ENCODE measurements around the gene ISCA2.

GRCh38 chr14:74504874-74505720, 11.5 kb downstream of the ISCA2 start:
- TF ChIP-seq POLR2A (IDR thresholded peaks at IDR 0.05) (no peak), CTCF (IDR thresholded peaks at IDR 0.05) (no peak)

Measured in testis (tissue), 2 donors.